GM12892 (cell line): ENCODE results near the gene ZNF485. TPM values are rescaled to one million over a fixed set of nuclear protein-coding genes. Genes with fewer than 3 reads are reported as not detected.

Experiments used
- DNase-seq: peaks from one replicate; pipeline ENCODE4 v3.0.0; 2011; ENCODE audit not compliant: insufficient read length
- FAIRE-seq: peaks from 2 replicates; lab custom pipeline; 2011; peaks lifted over from hg19 to GRCh38; lab: Jason Lieb, UNC
- POLR2A ChIP-seq: IDR thresholded peaks from 2 replicates; pipeline ENCODE4 v1.6.1; 2011; ENCODE audit warnings: low read depth, low read length, control low read depth
- POLR2AphosphoS5 ChIP-seq: IDR thresholded peaks from 2 replicates; pipeline ENCODE4 v1.6.1; 2011; ENCODE audit warnings: low read depth, low read length, control low read depth
- TAF1 ChIP-seq: IDR thresholded peaks from 2 replicates; pipeline ENCODE4 v1.6.1; 2011; ENCODE audit warnings: low read depth, mild to moderate bottlenecking, control low read depth, low read length, borderline replicate concordance
- polyA plus RNA-seq: library from polyadenylated mRNA; unstranded; fragments of >200 nt; gene quantifications from one replicate; pipeline ENCODE4 v1.2.1, GENCODE V29; 2012; ENCODE audit warnings: missing spikeins, inconsistent platforms; ENCODE audit not compliant: missing spikeins

ZNF485 gene
- 3.8 TPM for polyA plus RNA-seq

DNA sequence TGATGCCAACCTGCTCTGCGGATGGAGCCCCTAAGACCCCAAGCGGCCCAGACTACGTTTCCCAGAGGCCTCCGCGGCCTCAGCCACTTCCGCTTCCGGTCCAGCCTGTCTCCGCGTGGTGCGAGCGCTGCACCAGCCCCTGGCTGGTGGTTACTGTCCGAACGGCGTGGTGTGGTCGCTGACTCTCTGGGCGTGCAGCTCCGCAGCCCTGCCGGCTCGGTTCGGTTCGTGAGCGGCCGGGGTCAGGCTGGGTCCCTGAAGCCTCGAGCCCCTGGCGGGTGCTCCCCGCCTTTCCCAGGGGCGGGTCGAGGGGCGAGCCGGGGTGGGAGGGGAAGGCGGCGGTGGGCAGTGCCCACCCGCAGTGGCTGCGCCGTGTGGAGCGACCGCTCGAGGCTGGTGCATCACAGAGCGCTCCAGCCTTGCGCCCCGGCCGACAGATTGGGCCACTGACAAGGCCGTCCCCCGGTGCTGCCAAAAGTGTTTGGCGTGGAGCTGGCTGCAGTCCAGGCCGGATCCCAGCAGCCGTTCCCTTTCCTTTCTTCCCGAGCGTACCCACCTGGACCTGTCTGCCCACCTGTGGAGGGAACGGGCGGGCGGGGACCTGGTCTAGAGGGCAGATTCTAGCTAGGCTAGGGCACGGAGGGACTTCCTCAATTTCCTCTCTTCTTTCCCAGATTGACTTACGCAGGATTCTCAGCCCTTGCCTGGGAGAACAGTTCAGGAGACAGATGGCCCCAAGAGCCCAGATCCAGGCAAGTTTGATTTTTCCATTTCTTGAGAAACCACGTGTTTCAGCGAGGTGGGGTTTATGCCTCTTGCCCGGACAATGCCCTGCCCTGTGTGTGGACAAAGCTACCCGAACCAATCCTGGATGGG lies at the start of gene ZNF485:
ZNF485 (plus strand) TSS at position 116 of the 876 bp plus-strand sequence; CDS start at position 729, 613 bp downstream.
- peak; percentile 91 for FAIRE-seq
- TF ChIP-seq TAF1 (peak; percentile 71), POLR2AphosphoS5 (peak; percentile 57; the same call in 1 of the 2 replicates), POLR2A (peak; percentile 88)
- DNase-seq: peak; percentile 68

DNA sequence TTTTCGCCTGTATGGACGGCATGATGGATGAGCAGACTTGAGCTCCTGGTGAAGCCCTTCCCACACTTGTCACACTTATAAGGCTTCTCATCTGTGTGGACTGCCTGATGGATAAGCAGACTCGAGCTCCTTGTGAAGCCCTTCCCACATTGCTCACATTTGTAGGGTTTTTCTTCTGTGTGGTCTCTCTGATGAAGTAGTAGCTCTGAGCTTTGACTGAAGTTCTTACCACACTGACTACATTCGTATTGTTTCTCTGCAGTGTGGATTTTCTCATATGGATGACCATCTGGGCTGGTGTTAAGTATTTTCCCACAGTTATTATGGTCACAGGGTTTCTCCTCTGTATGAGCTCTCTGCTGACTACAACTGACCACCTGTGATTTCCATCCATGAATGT lies 49.0 kb upstream of the ZNF485 start:
- TF ChIP-seq TAF1 (no peak), POLR2AphosphoS5 (no peak)
- DNase-seq (no peak), FAIRE-seq (no peak)

- FAIRE-seq (no peak), DNase-seq (no peak)
- TF ChIP-seq POLR2AphosphoS5: no peak
- TF ChIP-seq TAF1: no peak
These were observed 36.6 kb upstream of the ZNF485 start for GRCh38 chr10:43569681-43570080.

GRCh38 chr10:43570971-43571370 lies 35.3 kb upstream of the ZNF485 start:
- FAIRE-seq: no peak
- DNase-seq: no peak

GRCh38 chr10:43573250-43574000 lies 32.8 kb upstream of the ZNF485 start:
- FAIRE-seq (no peak), DNase-seq (no peak)

More at GRCh38 chr10:43570971-43571370, 35.3 kb upstream of the ZNF485 start:
- TF ChIP-seq TAF1 (no peak), POLR2AphosphoS5 (no peak), POLR2A (no peak)

DNA sequence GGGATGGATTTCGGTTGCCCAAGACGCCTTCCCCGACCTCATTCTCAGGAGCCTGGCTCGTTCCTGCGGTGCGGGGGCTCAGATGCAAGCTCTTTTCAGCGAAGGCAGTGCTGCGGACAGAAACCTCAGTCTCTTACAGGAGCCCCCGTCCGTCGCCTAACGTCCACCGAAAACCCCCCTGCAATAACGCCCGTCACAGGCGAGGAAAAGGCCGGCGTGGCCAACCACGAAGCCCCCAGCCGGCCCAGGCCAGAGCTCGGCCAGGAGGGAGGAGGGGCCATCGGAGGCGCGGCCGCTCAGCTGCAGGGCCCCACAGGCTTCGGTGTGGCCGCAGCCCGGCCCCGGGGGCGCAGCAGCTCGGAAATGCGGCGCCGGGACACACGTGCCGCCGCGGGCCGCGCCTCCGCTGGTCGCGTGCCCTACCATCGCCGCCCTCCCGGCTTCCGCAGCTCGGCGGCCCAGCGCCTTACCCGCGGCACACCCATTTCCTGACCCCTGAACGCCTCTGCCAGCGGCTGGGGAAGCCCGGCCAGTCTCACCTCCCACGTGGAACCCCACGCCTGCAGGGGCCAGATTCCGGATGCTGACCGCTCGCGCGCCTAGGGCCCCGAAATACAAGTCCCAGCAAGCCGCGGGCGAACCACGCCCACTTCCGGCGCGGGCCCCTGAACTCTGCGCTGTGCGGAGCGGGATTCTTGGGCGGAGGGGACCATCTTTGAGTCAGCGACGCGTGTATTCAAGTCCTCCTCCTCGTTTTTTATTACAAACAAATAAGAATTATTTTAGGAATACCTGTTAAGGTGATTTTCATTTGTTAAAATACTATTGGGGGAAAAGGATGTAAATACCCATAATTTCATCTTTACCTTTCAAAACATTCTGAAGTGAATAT lies 32.0 kb upstream of the ZNF485 start, which contains the start of gene ZNF239:
ZNF239 (minus strand) TSS at position 616 of the 892 bp plus-strand sequence. CDS start 16,537 bp downstream, outside the sequence.
- DNase-seq: peak; percentile 24
- FAIRE-seq: no peak
- TF ChIP-seq TAF1 (no peak), POLR2A (no peak), POLR2AphosphoS5 (no peak)

More at GRCh38 chr10:43573250-43574000, 32.8 kb upstream of the ZNF485 start:
- TF ChIP-seq TAF1 (no peak), POLR2AphosphoS5 (no peak), POLR2A (no peak)

DNA sequence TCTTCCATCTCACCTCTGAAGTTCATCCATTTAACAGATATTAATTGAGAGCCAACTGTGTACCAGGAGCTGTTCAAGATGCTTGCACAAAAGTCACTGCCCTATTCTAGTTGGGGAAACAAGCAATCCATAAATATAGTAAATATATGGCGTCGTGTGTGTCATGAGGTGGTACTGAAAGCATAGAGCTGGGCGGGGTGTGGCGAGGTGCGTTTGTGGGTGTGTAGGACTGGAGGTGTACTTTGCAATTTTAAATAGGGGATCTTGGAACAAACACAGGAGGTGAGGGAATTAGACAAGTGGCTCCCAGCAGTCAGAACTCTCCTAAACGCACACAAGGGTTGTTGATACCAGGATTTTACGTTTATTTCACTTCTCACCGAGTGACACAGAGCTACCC lies 31.3 kb upstream of the ZNF485 start:
- TF ChIP-seq POLR2A (no peak), POLR2AphosphoS5 (no peak), TAF1 (no peak)
- DNase-seq (no peak), FAIRE-seq (no peak)

- TF ChIP-seq POLR2A: no peak
- no peak for TF ChIP-seq POLR2AphosphoS5
- TF ChIP-seq TAF1: no peak
- FAIRE-seq (no peak), DNase-seq (no peak)
These were observed 30.2 kb upstream of the ZNF485 start for GRCh38 chr10:43576062-43576461.

DNA sequence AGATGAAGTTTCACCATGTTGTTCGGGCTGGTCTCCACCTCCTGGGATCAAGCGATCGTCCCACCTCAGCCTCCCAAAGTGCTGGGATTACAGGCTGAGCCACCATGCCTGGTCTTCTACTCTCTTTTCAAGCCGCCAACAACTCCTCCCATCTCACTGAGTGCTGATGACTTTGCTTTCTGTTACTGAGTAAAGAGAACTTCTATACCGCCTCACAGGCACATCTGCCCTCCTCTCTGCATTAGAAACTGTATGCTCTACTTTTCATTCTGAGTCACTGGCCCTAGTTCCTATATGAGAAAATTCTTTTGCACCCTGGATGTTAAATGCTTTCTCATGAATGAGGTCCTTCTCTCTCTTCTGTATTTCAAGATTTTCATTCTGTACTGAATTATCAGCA lies 29.7 kb upstream of the ZNF485 start:
- TF ChIP-seq POLR2AphosphoS5: no peak
- TF ChIP-seq POLR2A: no peak
- no peak for FAIRE-seq

DNA sequence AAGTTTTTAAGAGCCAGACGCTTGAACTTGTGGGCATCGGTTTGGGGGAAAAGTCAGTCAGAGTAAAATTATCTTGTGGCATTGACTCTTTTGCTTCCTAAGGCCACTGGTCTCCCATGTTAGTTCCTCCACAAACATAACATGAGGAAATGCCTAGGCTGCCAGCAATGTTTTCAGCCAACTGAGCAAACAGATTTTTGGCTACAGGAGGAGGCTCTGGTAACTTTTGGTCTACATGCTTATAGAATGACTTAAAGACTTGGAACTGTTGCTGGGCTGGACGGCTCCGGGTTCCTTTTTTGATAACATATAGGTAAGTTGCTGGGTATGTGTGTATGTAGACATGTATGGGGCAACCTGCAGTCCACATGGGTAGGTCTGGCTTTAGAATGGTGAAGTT lies 22.2 kb upstream of the ZNF485 start:
- FAIRE-seq: no peak
- DNase-seq: no peak
- TF ChIP-seq TAF1 (no peak), POLR2A (no peak), POLR2AphosphoS5 (no peak)

More for the DNA sequence above, 29.7 kb upstream of the ZNF485 start:
- no peak for DNase-seq

GRCh38 chr10:43585046-43585445 lies 21.2 kb upstream of the ZNF485 start:
- FAIRE-seq: no peak
- TF ChIP-seq TAF1 (no peak), POLR2A (no peak), POLR2AphosphoS5 (no peak)
- DNase-seq: no peak
